T-helper 1 cell (primary cell): ENCODE measurements around the gene ZBED4.

Experiments used
- DNase-seq, 5 donors: peaks; one replicate each; pipeline ENCODE4 v3.0.0-alpha.2; 2012 to 2020

The ZBED4 gene

GRCh38 chr22:49936973-49937757 lies 83.5 kb downstream of the ZBED4 start:
- no peak for DNase-seq

- DNase-seq: no peak
Observed at GRCh38 chr22:49937758-49938564, 84.3 kb downstream of the ZBED4 start.

- DNase-seq: no peak
Observed at GRCh38 chr22:49938565-49939136, 85.0 kb downstream of the ZBED4 start.
